Measurements from ENCODE around the gene ANO7.

DNA sequence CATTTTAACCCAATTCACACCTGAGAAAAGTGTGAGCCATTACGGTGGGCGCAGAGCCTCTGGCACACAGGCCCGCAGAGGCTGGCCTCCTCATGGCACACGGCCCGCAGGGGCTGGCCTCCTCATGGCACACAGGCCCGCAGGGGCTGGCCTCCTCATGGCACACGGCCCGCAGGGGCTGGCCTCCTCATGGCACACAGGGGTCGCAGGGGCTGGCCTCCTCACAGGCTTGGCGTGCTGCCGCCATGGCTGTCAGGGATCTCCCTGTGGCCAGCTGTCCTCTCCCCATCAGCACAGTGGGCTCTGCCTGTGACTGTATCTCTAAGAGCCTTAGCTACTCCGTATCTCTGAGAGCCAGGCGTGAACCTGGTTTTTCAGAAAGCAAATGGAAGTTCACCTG lies 24.6 kb downstream of the ANO7 start:
- TF ChIP-seq ZFX (IDR thresholded peaks at IDR 0.05) = no peak
- TF ChIP-seq, protein P1, sequence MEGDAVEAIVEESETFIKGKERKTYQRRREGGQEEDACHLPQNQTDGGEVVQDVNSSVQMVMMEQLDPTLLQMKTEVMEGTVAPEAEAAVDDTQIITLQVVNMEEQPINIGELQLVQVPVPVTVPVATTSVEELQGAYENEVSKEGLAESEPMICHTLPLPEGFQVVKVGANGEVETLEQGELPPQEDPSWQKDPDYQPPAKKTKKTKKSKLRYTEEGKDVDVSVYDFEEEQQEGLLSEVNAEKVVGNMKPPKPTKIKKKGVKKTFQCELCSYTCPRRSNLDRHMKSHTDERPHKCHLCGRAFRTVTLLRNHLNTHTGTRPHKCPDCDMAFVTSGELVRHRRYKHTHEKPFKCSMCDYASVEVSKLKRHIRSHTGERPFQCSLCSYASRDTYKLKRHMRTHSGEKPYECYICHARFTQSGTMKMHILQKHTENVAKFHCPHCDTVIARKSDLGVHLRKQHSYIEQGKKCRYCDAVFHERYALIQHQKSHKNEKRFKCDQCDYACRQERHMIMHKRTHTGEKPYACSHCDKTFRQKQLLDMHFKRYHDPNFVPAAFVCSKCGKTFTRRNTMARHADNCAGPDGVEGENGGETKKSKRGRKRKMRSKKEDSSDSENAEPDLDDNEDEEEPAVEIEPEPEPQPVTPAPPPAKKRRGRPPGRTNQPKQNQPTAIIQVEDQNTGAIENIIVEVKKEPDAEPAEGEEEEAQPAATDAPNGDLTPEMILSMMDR (conservative IDR thresholded peaks at IDR 0.05) = no peak

Measured in C4-2B (cell line).